NCI-H2029 (cell line): Measurements from ENCODE around the gene IFIH1.

Source experiments
- DNase-seq: peaks from one replicate; lab custom pipeline; 2025; lab: John Stamatoyannopoulos, UW

IFIH1 gene

GRCh38 chr2:162257425-162257824 lies 61.1 kb downstream of the IFIH1 start:
- DNase-seq = no peak

- no peak for DNase-seq
Observed at GRCh38 chr2:162256591-162256991, 61.9 kb downstream of the IFIH1 start.

GRCh38 chr2:162254236-162254871 lies 64.1 kb downstream of the IFIH1 start:
- DNase-seq = no peak

- DNase-seq = no peak
Observed at GRCh38 chr2:162253435-162253834, 65.0 kb downstream of the IFIH1 start.

DNA sequence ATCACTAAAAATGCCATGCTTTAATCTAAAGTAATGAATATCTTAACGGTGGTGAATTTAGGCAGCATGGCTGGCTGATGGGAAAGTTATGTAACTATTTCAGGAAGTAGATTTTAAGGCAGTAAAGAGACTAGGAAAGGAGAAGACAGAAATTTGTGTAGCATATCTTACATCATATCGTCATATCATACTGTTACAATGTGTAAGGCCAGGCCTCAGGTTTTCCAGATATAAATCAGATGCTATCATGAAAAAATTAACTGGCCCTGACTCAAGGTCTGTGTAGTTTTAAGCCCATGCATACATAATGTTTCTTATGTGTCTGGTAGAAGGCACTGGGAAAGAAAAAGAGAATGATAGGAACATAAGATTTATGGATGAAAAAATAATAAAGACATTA lies 66.3 kb downstream of the IFIH1 start:
- no peak for DNase-seq

DNA sequence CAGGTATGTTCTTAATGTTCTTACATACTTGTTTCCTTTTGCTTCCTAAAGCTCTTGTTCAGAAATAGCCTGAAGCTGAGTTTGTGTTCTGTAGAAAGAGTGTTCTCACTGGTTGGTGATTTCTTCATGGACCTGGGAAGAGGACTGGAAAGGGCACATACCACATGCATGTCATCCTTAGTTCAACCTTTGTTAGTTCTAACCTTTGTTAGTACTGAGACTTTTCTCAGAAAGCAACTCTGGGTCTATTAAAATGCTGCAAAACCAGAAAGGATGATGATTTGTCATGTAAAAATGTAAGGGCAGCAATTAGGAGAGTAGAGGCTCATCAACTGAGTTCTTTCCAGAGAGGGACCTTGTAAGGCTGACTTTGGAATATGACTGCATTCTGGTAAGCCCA lies 72.7 kb downstream of the IFIH1 start:
- no peak for DNase-seq

DNA sequence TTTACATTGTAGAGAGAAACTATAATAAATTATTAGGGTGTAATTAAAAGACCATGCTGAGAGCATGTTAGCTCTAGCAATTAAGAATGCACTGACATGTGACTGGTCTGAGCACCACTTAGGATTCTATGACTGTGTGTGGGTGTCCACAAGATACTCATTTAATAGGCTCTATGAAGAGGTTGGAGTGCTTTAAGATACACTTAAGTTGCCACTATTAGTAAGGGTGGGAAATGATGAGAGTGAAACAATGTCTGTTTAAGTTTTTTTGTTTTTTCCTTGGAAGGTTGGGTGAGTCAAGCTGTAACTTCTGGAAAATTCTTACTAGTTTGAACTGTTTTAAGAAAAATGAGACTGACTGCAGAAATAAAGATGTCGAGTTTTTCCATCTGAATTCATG lies 73.4 kb downstream of the IFIH1 start:
- no peak for DNase-seq

DNA sequence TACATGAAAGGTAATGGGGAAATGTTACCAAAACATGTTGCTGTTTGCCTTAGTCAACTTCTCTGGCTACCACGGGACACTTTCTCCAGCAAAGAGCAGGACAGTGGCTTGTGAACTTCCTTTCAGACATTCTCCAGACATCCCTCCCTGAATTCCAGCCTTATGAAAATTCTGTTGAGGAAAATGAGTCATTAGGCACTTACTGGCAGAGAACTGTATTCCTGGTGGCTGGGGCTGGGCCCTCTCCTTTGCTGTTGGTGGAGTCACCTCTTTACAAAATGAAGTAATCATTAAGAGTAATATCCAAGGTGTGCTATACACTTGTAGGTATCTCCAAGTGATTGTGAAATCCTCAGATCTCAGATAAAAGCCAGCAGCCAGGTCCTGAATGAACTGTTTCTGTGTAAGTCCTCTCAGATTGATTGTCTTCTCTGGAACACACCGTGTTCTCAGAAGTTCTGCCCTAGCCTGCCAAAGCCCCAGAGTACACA lies 73.9 kb downstream of the IFIH1 start:
- no peak for DNase-seq

DNA sequence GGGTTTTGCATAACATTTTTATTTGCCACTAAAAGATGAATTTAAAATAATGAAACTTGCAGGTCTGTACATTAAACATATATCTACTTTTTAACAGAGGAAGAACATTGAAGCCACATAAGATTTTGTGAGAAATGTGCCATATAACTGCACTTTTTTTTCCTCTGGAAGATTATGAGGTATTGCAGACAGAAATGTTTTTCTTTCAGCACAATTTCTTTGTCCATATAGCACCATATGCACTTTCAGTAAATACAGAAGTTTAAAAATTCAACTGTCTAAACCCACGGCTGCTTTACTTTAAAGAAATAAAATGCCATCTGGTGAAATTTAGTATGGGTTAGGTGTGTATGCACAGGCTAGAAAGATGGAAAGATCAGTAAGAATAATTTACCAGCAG lies 74.8 kb downstream of the IFIH1 start:
- no peak for DNase-seq

DNA sequence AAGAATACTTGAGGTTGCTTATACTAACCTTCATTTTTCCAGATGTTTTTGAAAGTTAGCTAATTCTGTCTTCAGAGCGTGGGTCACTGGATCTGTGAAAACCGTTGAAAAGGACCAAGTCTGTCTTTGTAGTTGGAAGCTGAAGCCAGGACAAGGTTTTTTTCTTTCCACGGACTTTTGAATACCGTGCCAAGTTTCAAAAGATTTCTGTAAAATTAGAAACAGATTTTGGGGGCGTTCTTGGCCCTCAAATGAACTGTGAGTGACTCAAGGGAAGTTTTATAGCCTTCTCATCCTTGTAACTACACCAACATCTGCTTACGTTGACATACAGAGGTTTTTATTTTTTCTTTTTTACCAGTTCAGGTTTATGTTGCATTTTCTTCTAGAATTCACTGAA lies 75.2 kb downstream of the IFIH1 start, which contains the start of gene FAP:
Gene FAP (minus strand): TSS at position 152 of the 400 bp plus-strand sequence. CDS start 118 bp downstream, at position 34.
- no peak for DNase-seq

DNA sequence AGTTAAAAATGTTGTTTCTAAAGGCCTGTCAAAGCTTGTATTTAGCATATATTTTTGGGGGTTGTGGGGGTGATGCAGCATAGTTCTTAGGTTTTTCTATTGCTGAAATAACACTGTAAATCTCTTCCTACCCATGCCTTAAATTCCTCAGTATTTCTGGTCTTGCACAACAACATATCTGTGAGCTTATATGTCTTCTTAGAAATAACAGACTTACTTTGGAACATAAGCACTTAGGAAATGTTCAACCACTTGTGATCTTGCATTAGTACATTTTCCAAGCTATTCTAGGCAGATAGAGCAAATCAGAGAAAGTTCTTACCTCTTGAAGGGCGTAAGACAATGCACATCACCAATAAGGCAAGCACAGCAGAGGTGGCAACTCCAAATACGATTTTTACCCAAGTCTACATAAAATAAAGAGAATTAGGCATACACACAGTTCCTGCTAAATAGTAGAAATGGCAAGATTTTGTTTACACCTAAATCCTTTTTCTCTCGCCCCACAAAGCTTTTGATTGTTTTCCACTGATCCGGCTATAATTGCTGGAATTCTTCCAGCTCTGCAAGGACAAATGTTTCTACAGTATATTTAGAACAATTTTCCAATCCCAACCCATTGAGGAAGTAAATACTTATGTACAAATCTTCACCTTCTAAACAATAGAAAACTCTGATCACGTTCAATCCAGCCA lies 75.8 kb downstream of the IFIH1 start:
- DNase-seq = no peak

- DNase-seq = no peak
Observed at GRCh38 chr2:162241571-162241970, 76.9 kb downstream of the IFIH1 start.

DNA sequence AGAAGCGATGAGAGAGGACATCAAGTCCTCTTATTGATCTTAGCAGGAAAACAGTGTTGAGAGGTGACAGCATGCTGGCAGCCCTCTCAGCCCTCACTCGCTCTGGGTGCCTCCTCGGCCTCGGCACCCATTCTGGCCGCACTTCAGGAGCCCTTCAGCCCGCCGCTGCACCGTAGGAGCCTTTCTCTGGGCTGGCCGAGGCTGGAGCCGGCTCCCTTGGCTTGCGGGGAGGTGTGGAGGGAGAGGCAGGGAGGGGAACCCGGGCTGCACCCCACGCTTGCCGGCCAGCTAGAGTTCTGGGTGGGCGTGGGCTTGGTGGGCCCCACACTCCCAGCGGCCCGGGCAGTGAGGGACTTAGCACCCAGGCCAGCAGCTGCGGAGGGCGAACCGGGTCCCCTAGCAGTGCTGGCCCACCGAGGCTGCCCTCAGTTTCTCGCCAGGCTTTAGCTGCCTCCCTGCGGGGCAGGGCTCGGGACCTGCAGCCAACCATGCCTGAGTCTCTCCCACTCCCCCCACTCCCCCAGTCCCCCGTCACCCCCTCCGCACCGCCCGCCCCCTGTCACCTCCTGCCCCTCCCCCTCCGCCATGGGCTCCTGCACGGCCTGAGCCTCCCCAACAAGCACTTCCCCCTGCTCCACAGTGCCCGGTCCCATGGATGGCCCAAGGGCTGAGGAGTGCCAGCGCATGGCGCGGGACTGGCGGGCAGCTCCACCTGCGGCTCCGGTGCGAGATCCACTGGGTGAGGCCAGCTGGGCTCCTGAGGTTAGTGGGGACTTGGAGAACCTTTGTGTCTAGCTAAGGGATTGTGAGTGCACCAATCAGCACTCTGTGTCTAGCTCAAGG lies 83.6 kb downstream of the IFIH1 start:
- DNase-seq = no peak

DNA sequence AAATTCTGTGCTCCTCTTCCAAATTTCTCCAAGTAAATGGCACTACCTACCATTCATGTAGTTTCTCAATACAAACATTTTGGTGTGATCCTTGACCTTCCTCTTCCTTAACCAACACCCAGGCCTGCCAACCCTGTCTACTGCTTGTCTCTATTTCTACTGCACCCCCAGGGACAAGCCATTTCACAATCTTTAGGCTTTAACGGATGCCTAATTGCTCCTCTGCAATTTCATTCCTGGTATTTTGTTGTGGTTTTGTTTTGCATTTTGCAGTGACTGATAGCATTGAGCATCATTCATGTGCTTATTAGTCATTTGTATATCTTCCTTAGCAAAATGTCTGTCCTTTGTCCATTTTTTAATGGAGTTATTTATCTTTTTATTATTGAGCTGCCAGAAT lies 85.3 kb downstream of the IFIH1 start:
- DNase-seq = no peak

DNA sequence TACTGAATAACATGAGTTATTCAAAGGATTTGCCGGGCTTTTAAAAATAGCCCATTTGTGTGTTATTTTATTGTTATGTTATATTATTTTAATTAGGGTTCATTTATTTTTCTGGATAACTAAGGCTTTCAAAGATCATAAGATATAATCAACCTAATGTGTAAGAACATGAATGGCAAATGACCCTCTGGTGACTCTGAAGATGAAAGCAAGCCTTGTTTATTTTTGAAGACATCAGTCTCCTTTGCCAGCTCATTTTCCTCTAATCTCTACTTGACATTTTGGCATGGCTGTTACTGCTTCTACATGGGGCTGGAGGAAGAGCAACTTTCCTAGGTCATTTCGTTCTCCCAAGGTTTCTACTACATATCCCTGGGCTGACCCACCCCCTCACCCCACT lies 85.8 kb downstream of the IFIH1 start:
- DNase-seq = no peak

GRCh38 chr2:162232027-162232426 lies 86.5 kb downstream of the IFIH1 start:
- DNase-seq = no peak

DNA sequence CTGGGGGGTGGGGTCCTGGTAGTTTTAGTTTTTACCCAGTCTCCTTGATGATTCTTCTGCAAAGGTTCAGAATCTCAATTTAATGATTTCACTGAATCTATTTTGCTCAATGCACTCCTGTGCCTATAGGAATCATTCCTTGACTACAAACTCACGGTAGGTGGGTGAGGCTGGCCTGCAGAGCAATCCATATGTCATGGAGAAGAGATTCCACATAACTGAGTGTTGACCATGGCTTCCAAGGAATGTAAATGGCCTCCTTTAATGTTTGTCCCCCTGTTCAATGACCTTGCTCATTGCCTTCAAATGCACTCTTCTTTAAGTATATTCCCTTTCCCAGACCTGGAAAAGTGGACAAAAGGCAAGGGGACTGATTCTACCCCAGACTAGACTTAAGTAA lies 87.7 kb downstream of the IFIH1 start:
- DNase-seq = no peak

- DNase-seq = no peak
Observed at GRCh38 chr2:162226836-162227235, 91.6 kb downstream of the IFIH1 start.

DNA sequence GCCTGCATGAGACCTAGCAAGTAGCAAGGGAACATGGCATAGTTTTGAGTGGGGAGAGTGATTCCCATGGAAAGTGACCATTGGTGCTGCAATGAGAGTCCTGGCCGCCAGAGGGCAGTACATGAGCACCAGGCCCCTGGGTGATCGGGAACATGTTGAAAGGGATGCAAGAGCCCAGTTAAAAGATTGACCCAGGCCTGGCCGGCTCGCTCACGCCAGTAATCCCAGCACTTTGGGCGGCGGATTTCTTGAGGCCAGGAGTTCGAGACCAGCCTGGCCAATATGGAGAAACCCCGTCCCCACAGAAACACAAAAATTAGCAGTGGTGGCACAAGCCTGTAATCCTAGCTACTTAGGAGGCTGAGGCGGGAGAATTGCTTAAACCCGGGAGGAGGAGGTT lies 97.4 kb downstream of the IFIH1 start:
- peak; percentile 5 for DNase-seq

- DNase-seq = no peak
Observed at GRCh38 chr2:162220368-162220767, 98.1 kb downstream of the IFIH1 start.

DNA sequence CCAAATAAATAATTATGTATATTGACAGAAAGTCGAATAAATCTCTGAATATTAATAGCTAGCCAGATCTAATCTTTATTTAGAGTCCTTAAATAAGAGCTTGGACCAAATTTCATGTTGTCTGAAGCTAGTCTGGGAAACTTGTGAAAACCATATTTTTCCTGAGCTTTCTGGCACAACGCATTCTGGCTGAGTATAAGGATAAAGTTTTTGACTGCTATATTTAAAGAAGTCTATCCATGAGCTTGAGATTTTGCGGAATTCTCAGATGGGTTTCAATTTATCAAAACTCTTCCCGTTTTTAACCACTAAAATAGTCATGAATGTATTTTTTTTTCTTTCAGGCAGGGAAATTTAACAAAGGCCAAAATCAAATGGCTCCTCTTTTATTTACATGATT lies 99.1 kb downstream of the IFIH1 start:
- no peak for DNase-seq

GRCh38 chr2:162217598-162217997 lies 100.9 kb downstream of the IFIH1 start:
- no peak for DNase-seq
